ENCODE measurements around the gene KCMF1.
"Not testable (repeated sequence)": the region's sequence is repeated elsewhere in the genome, so short reads cannot be mapped to it uniquely, and the experiment has no call there.

KCMF1 gene

GRCh38 chr2:84970868-84971509 lies at the start of gene KCMF1:
Gene KCMF1 (plus strand): TSS chr2:84971161. CDS start chr2:84971452, 291 bp downstream.
- DNase-seq (ENCODE audit: low read depth in 3 of 3, low spot score in 1 of 3), result peak in 2 of 3 donors; percentile 53 to 56

- no peak for DNase-seq (ENCODE audit: low read depth in 3 of 3, low spot score in 1 of 3)
Observed at GRCh38 chr2:84923009-84923408, 48.0 kb upstream of the KCMF1 start.

GRCh38 chr2:84924173-84925106 lies 46.5 kb upstream of the KCMF1 start:
- DNase-seq (ENCODE audit: low read depth in 3 of 3, low spot score in 1 of 3), result no peak

- DNase-seq (ENCODE audit: low read depth in 3 of 3, low spot score in 1 of 3), result no peak
Observed at GRCh38 chr2:84925336-84925723, 45.6 kb upstream of the KCMF1 start.

GRCh38 chr2:84925724-84926376 lies 45.1 kb upstream of the KCMF1 start:
- DNase-seq (ENCODE audit: low read depth in 3 of 3, low spot score in 1 of 3), result peak; percentile 94 to 100 (median 98)

GRCh38 chr2:84927275-84927627 lies 43.7 kb upstream of the KCMF1 start:
- no peak for DNase-seq (ENCODE audit: low read depth in 3 of 3, low spot score in 1 of 3)

GRCh38 chr2:84931384-84931821 lies 39.6 kb upstream of the KCMF1 start:
- DNase-seq (ENCODE audit: low read depth in 3 of 3, low spot score in 1 of 3), result no peak

GRCh38 chr2:84938194-84938879 lies 32.6 kb upstream of the KCMF1 start:
- peak in 1 of 3 donors; percentile 27 for DNase-seq (ENCODE audit: low read depth in 3 of 3, low spot score in 1 of 3)

- DNase-seq (ENCODE audit: low read depth in 3 of 3, low spot score in 1 of 3), result peak; percentile 42 to 48 (median 45)
Observed at GRCh38 chr2:84939426-84940087, 31.4 kb upstream of the KCMF1 start.

- no peak for DNase-seq (ENCODE audit: low read depth in 3 of 3, low spot score in 1 of 3)
Observed at GRCh38 chr2:84940088-84940470, 30.9 kb upstream of the KCMF1 start.

- no peak for DNase-seq (ENCODE audit: low read depth in 3 of 3, low spot score in 1 of 3)
Observed at GRCh38 chr2:84940831-84941412, 30.0 kb upstream of the KCMF1 start.

- DNase-seq (ENCODE audit: low read depth in 3 of 3, low spot score in 1 of 3), result no peak
Observed at GRCh38 chr2:84942166-84942565, 28.8 kb upstream of the KCMF1 start.

GRCh38 chr2:84942964-84943421 lies 28.0 kb upstream of the KCMF1 start:
- no peak for DNase-seq (ENCODE audit: low read depth in 3 of 3, low spot score in 1 of 3)

GRCh38 chr2:84944295-84944909 lies 26.6 kb upstream of the KCMF1 start:
- DNase-seq (ENCODE audit: low read depth in 3 of 3, low spot score in 1 of 3), result no peak

- not testable (repeated sequence) for DNase-seq (ENCODE audit: low read depth in 3 of 3, low spot score in 1 of 3)
Observed at GRCh38 chr2:84945838-84946203, 25.1 kb upstream of the KCMF1 start.

- DNase-seq (ENCODE audit: low read depth in 3 of 3, low spot score in 1 of 3), result peak in 2 of 3 donors; percentile 35 to 50
Observed at GRCh38 chr2:84946204-84947009, 24.6 kb upstream of the KCMF1 start.

- DNase-seq (ENCODE audit: low read depth in 3 of 3, low spot score in 1 of 3), result no peak
Observed at GRCh38 chr2:84947010-84947593, 23.9 kb upstream of the KCMF1 start.

GRCh38 chr2:84953535-84953934 lies 17.4 kb upstream of the KCMF1 start:
- DNase-seq (ENCODE audit: low read depth in 3 of 3, low spot score in 1 of 3), result no peak

GRCh38 chr2:84954329-84954728 lies 16.6 kb upstream of the KCMF1 start:
- no peak for DNase-seq (ENCODE audit: low read depth in 3 of 3, low spot score in 1 of 3)

Measured in stimulated activated CD4-positive, alpha-beta T cell treated with anti-CD3 and anti-CD28 coated beads, TNF-alpha, amount 100 ng/mL, for 1 hour (primary cell).